Stimulated activated CD4-positive, alpha-beta T cell treated with anti-CD3 and anti-CD28 coated beads, Interleukin-1b, Interleukin-23, amount 100 ng/mL, for 48 hours (primary cell): ENCODE data around the gene TBL1X.
"Not testable (repeated sequence)": the region's sequence is repeated elsewhere in the genome, so short reads cannot be mapped to it uniquely, and the experiment has no call there.

Experiments used
- DNase-seq: peaks from one replicate; pipeline ENCODE4 v3.0.0-alpha.2; 2020

TBL1X gene

DNA sequence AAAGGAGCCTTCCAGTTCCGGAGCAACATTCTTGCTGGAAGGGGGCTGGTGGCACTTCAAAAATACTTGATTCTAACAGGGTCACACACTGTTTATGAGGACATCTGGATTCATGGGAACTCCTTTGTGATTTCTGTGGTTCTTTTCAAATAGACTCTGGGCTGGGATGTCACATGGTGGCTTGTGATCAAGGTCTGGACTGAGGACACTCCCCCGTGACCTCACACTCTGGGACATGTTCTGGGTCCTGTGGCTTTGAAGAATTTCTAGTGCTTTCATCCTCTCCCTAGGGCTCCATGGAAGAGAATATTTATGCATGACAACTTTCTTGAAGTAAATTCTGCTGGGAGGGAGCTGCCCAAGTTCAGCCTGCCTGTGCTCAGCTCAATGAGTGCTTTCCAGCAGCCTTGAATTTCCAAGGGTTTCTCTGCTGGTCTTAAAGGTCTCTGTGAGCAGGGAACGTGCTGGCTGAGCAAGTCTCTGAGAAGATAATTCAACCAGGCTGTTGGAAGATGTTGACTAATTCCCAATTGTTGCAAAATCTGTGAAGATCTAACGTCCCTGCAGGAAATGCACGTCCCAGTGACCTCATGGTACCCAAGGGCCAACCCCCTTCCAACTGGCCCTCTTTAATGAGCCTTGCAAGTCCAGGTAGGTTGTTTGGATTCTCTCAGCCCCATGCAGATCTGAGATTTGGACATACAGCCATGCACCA lies 264.5 kb downstream of the TBL1X start:
- no peak for DNase-seq

- no peak for DNase-seq
Observed at GRCh38 chrX:9730078-9730477, 265.2 kb downstream of the TBL1X start.

DNA sequence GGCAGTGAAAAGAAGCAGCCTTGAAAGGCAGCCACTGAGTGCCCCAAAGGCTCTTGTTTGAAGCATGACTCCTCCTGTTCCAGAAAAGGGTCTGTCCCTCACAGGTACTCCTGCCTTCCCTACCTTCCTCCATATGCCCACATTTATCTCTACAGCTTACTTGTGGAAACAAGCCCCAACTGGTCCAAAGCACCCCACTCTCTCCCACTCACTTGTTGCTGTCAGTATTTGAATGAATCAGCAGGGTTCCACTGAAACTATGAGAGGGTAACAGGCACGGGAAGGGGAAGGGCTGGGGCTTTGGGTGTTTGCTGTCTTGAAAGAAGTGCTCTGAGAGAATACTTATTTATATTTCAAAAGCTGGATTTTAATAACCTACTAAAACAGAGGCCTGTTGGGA lies 265.9 kb downstream of the TBL1X start:
- DNase-seq = no peak

- no peak for DNase-seq
Observed at GRCh38 chrX:9737363-9737762, 272.5 kb downstream of the TBL1X start.

DNA sequence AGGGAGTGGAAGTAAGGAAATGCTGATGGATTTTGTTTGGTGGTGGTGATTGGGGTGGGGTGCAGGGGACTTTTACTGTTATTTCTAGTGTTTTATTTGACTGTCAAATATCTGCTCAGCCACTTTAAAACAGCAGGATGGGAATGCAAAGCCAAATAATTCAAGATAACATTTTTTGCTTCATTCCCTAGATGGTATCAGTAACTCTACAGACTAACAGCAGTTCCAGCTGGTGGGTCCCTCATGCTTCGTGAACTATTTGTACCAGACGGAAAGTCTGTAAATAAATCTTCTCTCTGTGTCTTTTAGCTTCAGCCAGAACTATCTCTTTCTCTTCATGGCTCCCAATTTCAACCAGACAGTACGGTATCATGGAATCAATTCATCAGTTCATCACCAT lies 273.3 kb downstream of the TBL1X start:
- no peak for DNase-seq

GRCh38 chrX:9739130-9739529 lies 274.3 kb downstream of the TBL1X start:
- no peak for DNase-seq

- DNase-seq = no peak
Observed at GRCh38 chrX:9745417-9746115, 280.7 kb downstream of the TBL1X start.

GRCh38 chrX:9746148-9746888 lies 281.5 kb downstream of the TBL1X start:
- no peak for DNase-seq

GRCh38 chrX:9747644-9748043 lies 282.8 kb downstream of the TBL1X start:
- no peak for DNase-seq

DNA sequence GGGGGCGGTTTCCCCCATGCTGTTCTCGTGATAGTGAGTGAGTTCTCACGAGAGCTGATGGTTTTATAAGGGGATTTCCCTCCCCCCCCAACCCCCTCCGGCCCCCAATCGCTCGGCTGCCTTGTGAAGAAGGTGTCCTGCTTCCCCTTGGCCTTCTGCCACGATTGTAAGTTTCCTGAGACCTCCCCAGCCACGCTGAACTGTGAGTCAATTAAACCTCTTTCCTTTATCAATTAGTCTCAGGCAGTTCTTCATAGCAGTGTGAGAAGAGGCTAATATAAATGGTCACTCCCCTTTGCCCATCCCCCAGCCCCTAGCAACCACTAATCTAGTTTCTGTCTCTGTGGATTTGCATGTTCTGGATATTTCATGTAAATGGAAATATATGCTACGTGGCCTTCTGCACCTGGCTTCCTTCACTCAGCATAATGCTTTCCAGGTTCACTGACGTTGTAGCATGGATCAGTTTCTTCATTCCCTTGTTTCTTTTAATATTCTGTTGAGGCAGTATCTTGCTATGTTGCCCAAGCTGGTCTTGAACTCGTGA lies 284.4 kb downstream of the TBL1X start:
- DNase-seq = no peak

DNA sequence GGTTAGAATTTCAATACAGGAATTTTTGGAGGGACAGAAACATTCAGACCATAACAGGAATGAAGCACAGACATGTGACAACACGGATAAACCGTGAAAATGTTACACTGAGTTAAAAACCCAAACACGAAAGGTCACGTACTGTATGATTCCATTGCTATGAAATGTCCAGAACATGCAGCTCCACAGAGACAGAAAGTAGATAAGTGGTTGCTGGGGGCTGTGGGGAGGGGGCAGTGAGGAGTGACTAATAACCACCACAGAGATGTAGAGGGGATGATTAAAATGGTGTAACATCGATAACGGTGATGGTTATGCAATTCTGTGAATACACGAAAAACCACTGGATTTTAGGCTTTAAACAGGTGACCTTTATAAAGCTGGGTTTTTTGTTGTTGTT lies 292.5 kb downstream of the TBL1X start:
- DNase-seq = no peak

GRCh38 chrX:9758021-9758638 lies 293.3 kb downstream of the TBL1X start:
- no peak for DNase-seq

DNA sequence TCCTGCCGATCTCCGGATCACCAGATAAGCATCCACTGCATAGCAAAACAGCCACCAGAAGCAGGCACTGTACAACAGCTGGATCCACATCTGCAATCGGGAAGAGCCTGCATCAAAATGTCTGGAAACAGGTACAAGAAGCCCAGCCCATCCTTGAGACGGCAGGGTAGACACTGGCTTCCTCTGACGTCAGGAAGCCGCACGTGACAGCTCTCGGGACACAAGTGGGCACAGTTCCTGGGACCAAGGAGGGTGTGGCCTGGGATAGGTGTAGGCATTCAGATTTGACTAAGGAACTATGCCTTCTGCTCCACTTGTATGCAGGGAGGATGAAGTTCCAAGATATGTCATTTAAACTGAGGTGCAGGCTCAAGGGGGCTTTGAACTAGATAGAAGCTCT lies 294.5 kb downstream of the TBL1X start:
- no peak for DNase-seq

- no peak for DNase-seq
Observed at GRCh38 chrX:9765072-9765736, 300.3 kb downstream of the TBL1X start.

DNA sequence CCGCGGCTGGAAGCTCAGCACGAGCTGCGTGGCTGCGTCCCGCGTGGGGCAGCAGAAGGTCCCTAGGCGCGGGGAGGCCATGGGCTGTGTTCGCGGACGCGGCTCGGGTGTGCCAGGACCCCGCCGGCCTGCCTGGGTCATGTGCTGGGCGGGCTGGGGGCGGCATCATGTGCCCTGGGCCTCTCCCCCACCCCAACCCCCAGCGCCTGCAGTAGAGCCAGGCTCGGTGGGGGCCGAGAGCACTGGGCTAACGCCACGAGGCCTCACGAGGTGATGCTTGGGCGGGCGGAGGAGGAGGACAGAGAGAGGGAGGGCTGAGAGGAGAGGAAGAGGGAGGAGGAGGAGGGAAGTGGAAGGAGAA lies 300.9 kb downstream of the TBL1X start, which contains the start of gene GPR143:
Gene GPR143, minus strand, starts transcription at position 111 of the 361 bp plus-strand sequence. Its CDS starts 30 bp downstream, at position 81.
- DNase-seq = no peak

DNA sequence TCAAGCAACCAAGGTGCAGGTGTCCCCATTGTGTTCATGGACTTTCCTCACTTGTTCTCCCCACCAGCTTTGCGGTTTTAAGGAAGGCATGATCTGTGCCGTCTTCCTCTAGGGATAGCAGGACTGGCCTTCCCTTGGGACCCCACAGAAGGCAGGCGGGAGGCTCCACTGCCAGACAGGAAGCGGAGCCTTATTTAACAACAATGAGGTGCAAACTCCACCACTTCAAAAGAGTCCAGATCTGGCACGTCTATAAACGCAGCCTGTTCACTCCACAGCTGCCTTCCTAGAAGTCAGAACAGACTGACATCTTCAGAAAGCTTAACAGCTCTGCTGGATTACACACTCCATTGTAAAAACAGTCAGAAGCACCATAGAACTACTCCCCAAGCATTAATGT lies 302.5 kb downstream of the TBL1X start:
- no peak for DNase-seq

DNA sequence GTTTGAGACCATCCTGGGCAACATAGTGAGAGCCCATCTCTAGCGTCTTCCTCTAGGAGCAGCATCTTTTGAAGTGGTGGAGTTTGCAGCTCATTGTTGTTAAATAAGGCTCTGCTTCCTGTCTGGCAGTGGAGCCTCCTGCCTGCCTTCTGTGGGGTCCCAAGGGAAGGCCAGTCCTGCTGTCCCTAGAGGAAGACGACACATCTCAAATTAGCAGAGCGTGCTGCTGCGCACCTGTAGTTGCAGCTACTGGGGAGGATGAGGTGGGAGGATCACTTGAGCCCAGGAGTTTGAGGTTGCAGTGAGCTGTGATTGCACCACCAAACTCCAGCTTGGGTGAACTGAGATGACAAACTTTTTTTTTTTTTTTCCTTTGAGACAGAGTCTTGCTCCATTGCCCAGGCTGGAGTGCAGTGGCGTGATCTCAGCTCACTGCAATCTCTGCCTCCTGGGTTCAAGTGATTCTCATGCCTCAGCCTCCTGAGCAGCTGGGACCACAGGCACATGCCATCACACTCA lies 303.5 kb downstream of the TBL1X start:
- not testable (repeated sequence) for DNase-seq

- DNase-seq = no peak
Observed at GRCh38 chrX:9770319-9770718, 305.5 kb downstream of the TBL1X start.

GRCh38 chrX:9772943-9773342 lies 308.1 kb downstream of the TBL1X start:
- no peak for DNase-seq

GRCh38 chrX:9775930-9776329 lies 311.1 kb downstream of the TBL1X start:
- no peak for DNase-seq

GRCh38 chrX:9781941-9782340 lies 317.1 kb downstream of the TBL1X start:
- no peak for DNase-seq

DNA sequence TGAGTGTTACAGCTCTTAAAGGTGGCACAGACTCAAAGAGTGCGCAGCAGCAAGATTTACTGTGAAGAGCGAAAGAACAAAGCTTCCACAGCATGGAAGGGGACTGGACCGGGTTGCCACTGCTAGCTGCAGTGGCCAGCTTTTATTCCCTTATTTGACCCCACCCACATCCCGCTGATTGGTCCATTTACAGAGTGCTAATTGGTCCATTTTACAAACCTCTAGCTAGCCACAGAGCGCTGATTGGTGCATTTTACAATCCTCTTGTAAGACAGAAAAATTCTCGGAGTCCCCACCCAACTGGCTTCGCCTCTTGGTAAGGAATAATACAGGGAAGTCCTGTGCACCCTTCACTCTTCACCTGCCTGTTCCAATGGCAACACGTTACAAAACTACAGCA lies 319.5 kb downstream of the TBL1X start:
- DNase-seq = no peak
